Stomach (tissue), 4 donors: ENCODE results near the gene RAD9A.

Source experiments
- EP300 ChIP-seq: sonication (generic); formaldehyde crosslinking; IDR thresholded peaks from one replicate; pipeline ENCODE4 v1.6.1; 2017; ENCODE audit warnings: antibody characterized with exemption
- POLR2A ChIP-seq, 4 donors: fragments of 450-650 bp; IDR thresholded peaks; one replicate each; pipeline ENCODE4 v1.6.1; 2016; ENCODE audit warnings: antibody characterized with exemption in 4 of 4, control low read depth in 2 of 4, mild to moderate bottlenecking in 1 of 4, moderate library complexity in 1 of 4
- POLR2AphosphoS5 ChIP-seq, 3 donors: sonication (generic); formaldehyde crosslinking; IDR thresholded peaks; one replicate each; pipeline ENCODE4 v1.6.1; 2016; ENCODE audit warnings: antibody characterized with exemption in 3 of 3
- TF ChIP-seq, protein P1 (sequence below), 7 experiments: fragments of 450-650 bp in 4 of 7; fragments of 200-600 bp in 3 of 7; sonication (generic) in 3 of 7; IDR thresholded peaks; one replicate each; pipeline ENCODE4 v1.5.1; 2016 to 2019; ENCODE audit warnings: antibody characterized with exemption in 7 of 7, control low read depth in 2 of 7, mild to moderate bottlenecking in 1 of 7

DNA sequence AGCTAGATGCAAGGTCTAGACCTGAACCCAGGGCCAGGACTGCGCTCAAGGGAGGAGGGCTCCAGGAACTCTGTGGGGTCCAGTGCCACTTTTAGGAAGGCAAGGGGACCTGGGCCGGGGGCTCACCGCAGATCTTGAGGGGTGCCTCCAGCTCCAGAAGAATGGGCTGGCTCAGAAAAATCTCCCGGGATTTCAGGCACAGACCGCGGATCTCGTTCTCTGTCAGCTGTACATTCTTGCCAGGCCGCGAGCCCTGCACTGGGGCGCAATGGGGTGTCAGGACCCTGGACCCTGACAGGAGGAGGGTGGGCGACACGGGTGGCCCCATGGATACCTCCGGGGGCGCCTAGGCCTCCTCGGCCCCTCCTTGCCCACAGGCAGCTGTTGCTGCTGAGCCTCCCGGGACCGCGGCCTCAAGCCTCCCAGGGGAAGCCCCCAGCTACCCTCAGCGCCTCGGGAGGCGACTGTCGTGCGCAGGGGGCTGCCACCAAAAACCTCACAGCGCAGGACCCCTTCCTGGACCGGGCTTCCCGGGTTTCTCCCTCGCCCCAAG is 9.2 kb downstream of the RAD9A start:
- TF ChIP-seq, protein P1, sequence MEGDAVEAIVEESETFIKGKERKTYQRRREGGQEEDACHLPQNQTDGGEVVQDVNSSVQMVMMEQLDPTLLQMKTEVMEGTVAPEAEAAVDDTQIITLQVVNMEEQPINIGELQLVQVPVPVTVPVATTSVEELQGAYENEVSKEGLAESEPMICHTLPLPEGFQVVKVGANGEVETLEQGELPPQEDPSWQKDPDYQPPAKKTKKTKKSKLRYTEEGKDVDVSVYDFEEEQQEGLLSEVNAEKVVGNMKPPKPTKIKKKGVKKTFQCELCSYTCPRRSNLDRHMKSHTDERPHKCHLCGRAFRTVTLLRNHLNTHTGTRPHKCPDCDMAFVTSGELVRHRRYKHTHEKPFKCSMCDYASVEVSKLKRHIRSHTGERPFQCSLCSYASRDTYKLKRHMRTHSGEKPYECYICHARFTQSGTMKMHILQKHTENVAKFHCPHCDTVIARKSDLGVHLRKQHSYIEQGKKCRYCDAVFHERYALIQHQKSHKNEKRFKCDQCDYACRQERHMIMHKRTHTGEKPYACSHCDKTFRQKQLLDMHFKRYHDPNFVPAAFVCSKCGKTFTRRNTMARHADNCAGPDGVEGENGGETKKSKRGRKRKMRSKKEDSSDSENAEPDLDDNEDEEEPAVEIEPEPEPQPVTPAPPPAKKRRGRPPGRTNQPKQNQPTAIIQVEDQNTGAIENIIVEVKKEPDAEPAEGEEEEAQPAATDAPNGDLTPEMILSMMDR (IDR thresholded peaks at IDR 0.05) = no peak
- TF ChIP-seq POLR2AphosphoS5 (IDR thresholded peaks at IDR 0.05) = no peak
- TF ChIP-seq EP300 = no peak
- no peak for TF ChIP-seq POLR2A (IDR thresholded peaks at IDR 0.05)
